Measurements from ENCODE around the gene TRAP1. TPM values are rescaled to one million over a fixed set of nuclear protein-coding genes. Genes with fewer than 3 reads are reported as not detected.

Gene TRAP1
- total and polyA plus RNA-seq, 7 donors, result 98.1 to 162 (median 122) TPM

GRCh38 chr16:3722508-3722907, 5.2 kb upstream of the TRAP1 start:
- no peak for TF ChIP-seq CTCF (IDR thresholded peaks at IDR 0.05)
- no peak for DNase-seq
- Histone ChIP-seq H3K4me1 (no peaks in the 10 kb centered on the region), H3K36me3 (ENCODE audit: insufficient read depth in 1 of 2, low read depth in 1 of 2) (peaks cover 0 to 9% of the 10 kb centered on the region in 2 donors), H3K27me3 (ENCODE audit: insufficient read depth in 3 of 3, low read length in 2 of 3) (no peaks in the 10 kb centered on the region), H3K4me3 (no peak overlapping the region), H3K9me3 (no peaks in the 10 kb centered on the region), H3K27ac (no peak overlapping the region)
- WGBS, 3 donors, result 86 to 89% (median 86%) methylated on average over 10 of the region's 10 CpGs
- intact Hi-C loops (cut with DNase I), result no loop called here
- ATAC-seq, result no peak

DNA sequence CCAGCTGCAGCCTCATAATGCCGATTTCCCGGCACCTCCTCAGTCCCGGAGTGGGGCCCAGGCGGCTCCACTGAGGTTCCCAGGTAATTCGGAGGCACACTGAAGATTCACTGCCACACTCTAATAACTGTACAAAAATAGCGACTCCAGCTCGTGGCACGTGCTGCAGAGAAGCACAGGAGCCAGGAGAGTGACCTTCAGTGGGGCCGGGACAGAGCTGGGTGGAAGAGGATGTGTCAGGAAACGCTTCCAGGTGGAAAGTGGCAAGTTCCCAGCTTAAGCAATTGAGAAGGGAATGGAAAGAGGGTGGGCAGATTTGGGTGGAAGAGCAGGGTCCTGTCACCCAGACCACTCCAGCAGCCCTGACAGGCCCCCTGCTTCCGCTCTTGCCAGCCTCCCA, 3.1 kb upstream of the TRAP1 start:
- intact Hi-C loops (cut with DNase I), result no loop called here
- H3K4me3 ChIP-seq, result no peak overlapping the region
- no peak overlapping the region for H3K27ac ChIP-seq
- H3K36me3 ChIP-seq (ENCODE audit: insufficient read depth in 1 of 2, low read depth in 1 of 2), result no peaks in the 10 kb centered on the region
- WGBS, 3 donors, result 47 to 56% (median 54%) methylated on average over 11 of the region's 11 CpGs
- DNase-seq (no peak), ATAC-seq (no peak)
- peaks cover 11% of the 10 kb centered on the region for H3K4me1 ChIP-seq
- no peak for TF ChIP-seq CTCF (IDR thresholded peaks at IDR 0.05)
- no peaks in the 10 kb centered on the region for H3K27me3 ChIP-seq (ENCODE audit: insufficient read depth in 3 of 3, low read length in 2 of 3)
- no peaks in the 10 kb centered on the region for H3K9me3 ChIP-seq

DNA sequence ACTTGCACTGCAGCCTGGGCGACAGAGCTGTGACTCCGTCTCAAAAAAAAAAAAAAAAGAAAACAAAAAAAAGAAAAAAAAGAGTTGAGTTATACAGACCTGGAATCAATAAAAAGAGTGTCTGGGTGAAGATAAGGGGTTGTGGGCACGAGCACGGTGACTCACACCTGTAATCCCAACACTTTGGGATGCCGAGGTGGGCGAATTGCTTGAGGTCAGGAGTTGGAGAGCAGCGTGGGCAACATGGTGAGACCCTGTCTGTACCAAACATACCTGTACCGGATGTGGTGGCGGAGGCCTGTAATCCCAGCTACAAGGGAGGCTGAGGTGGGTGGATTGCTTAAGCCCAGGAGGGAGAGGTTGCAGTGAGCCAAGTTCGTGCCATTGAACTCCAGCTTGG, 1.3 kb upstream of the TRAP1 start:
- peaks cover 12% of the 10 kb centered on the region for H3K4me1 ChIP-seq
- TF ChIP-seq CTCF (IDR thresholded peaks at IDR 0.05), result no peak
- no peak for DNase-seq
- no peaks in the 10 kb centered on the region for H3K27me3 ChIP-seq (ENCODE audit: insufficient read depth in 3 of 3, low read length in 2 of 3)
- intact Hi-C loops (cut with DNase I), result no loop called here
- ATAC-seq, result no peak
- WGBS, 3 donors, result 94 to 97% (median 95%) methylated on average over 10 of the region's 10 CpGs
- peak overlapping the region; percentile 97 for H3K27ac ChIP-seq
- H3K36me3 ChIP-seq (ENCODE audit: insufficient read depth in 1 of 2, low read depth in 1 of 2), result peaks cover 0 to 9% of the 10 kb centered on the region in 2 donors
- no peak overlapping the region for H3K4me3 ChIP-seq
- no peaks in the 10 kb centered on the region for H3K9me3 ChIP-seq

DNA sequence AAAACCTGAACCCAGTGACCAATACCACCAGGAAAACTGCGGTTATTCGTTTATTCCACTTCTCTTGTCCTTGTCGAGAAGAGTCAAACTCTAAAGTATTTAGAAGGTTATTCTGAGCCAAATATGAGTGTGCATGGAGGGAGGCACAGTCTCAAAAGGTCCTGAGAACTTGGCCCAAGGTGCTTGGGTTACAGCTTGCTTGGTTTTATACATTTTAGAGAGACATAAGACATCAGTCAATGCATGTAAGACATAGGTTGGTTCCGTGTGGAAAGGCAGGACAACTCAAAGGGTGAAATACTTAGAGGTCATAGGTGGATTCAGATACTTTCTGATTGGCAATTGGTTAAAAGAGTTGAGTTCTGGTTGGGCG, 681 bp upstream of the TRAP1 start:
- intact Hi-C loops (cut with DNase I), result no loop called here
- no peak for TF ChIP-seq CTCF (IDR thresholded peaks at IDR 0.05)

DNA sequence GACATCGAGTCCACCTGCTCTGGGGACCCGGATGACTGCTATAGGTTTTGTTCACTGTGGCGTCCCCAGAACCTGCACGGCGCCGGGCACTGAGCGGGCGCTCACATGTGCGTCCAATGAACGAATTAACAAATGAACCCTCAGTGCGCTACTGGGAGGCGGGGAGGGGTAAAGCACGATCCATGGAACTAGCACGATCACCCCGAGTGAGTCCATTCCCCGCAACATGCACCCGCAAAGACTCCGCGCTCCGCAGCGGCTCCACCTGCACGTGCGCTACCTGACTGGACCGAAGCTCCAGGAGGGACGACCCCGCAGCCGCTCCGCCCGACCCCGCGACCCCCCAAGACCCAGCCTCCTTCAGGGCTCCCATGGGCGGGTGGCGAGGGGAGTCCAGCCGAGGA, 491 bp downstream of the TRAP1 start:
- peak overlapping the region; percentile 97 for H3K27ac ChIP-seq
- peaks cover 0 to 15% of the 10 kb centered on the region in 2 donors for H3K36me3 ChIP-seq (ENCODE audit: insufficient read depth in 1 of 2, low read depth in 1 of 2)
- peaks cover 23% of the 10 kb centered on the region for H3K4me1 ChIP-seq
- peak overlapping the region; percentile 99 for H3K4me3 ChIP-seq
- ATAC-seq (peak; percentile 9 to 45 (median 19)), DNase-seq (no peak)
- intact Hi-C loops (cut with DNase I), result no loop called here
- 0 to 1% (median 0%) methylated on average over 29 to 34 of the region's 34 CpGs for WGBS, 3 donors
- no peak for TF ChIP-seq CTCF (IDR thresholded peaks at IDR 0.05)
- no peaks in the 10 kb centered on the region for H3K9me3 ChIP-seq
- H3K27me3 ChIP-seq (ENCODE audit: insufficient read depth in 3 of 3, low read length in 2 of 3), result no peaks in the 10 kb centered on the region

More for the DNA sequence above, 681 bp upstream of the TRAP1 start:
- Histone ChIP-seq H3K9me3 (no peaks in the 10 kb centered on the region), H3K27ac (peak overlapping the region; percentile 97), H3K4me1 (peaks cover 17% of the 10 kb centered on the region), H3K4me3 (peak overlapping the region; percentile 99), H3K36me3 (ENCODE audit: insufficient read depth in 1 of 2, low read depth in 1 of 2) (peaks cover 0 to 9% of the 10 kb centered on the region in 2 donors), H3K27me3 (ENCODE audit: insufficient read depth in 3 of 3, low read length in 2 of 3) (no peaks in the 10 kb centered on the region)
- ATAC-seq, result peak in 1 of 4 donors; percentile 3
- peak in 1 of 2 donors; percentile 26 for DNase-seq
- WGBS, 3 donors, result 23 to 24% (median 24%) methylated on average over 5 of the region's 5 CpGs
